ENCODE measurements around the gene ZFHX3. TPM values are rescaled to one million over a fixed set of nuclear protein-coding genes. Genes with fewer than 3 reads are reported as not detected.
"Not testable (repeated sequence)": the region's sequence is repeated elsewhere in the genome, so short reads cannot be mapped to it uniquely, and the experiment has no call there.

The ZFHX3 gene
- polyA plus RNA-seq, 1 donor from 2014 or later: 26.4 TPM

- no peak overlapping the region for H3K9ac ChIP-seq (ENCODE audit: low read length)
- H2AFZ ChIP-seq (ENCODE audit: low read depth, low read length): no peak overlapping the region
- no peaks in the 10 kb centered on the region for H3K36me3 ChIP-seq (ENCODE audit: insufficient read depth, low read length)
- H3K27ac ChIP-seq (ENCODE audit: low read length): no peak overlapping the region
- TF ChIP-seq EZH2 (IDR thresholded peaks at IDR 0.05; ENCODE audit: borderline replicate concordance, insufficient read depth, low read length, poor library complexity, severe bottlenecking) (no peak), POLR2AphosphoS5 (IDR thresholded peaks at IDR 0.05) (no peak), MXI1 (conservative IDR thresholded peaks at IDR 0.05; ENCODE audit: poor library complexity, severe bottlenecking) (no peak)
- TF ChIP-seq, protein P1, sequence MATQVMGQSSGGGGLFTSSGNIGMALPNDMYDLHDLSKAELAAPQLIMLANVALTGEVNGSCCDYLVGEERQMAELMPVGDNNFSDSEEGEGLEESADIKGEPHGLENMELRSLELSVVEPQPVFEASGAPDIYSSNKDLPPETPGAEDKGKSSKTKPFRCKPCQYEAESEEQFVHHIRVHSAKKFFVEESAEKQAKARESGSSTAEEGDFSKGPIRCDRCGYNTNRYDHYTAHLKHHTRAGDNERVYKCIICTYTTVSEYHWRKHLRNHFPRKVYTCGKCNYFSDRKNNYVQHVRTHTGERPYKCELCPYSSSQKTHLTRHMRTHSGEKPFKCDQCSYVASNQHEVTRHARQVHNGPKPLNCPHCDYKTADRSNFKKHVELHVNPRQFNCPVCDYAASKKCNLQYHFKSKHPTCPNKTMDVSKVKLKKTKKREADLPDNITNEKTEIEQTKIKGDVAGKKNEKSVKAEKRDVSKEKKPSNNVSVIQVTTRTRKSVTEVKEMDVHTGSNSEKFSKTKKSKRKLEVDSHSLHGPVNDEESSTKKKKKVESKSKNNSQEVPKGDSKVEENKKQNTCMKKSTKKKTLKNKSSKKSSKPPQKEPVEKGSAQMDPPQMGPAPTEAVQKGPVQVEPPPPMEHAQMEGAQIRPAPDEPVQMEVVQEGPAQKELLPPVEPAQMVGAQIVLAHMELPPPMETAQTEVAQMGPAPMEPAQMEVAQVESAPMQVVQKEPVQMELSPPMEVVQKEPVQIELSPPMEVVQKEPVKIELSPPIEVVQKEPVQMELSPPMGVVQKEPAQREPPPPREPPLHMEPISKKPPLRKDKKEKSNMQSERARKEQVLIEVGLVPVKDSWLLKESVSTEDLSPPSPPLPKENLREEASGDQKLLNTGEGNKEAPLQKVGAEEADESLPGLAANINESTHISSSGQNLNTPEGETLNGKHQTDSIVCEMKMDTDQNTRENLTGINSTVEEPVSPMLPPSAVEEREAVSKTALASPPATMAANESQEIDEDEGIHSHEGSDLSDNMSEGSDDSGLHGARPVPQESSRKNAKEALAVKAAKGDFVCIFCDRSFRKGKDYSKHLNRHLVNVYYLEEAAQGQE (IDR thresholded peaks at IDR 0.05; ENCODE audit: borderline replicate concordance): no peak
- H3K4me2 ChIP-seq (ENCODE audit: low read length): no peak overlapping the region
- H3K27me3 ChIP-seq (ENCODE audit: insufficient read depth, low read depth, low read length): no peaks in the 10 kb centered on the region
- peaks cover 3% of the 10 kb centered on the region for H3F3A ChIP-seq (ENCODE audit: insufficient read depth, low read length, poor library complexity, severe bottlenecking)
- H3K79me2 ChIP-seq (replicated peaks; ENCODE audit: insufficient read depth, low read length): peaks cover 100% of the 10 kb centered on the region
- no peak overlapping the region for H3K4me3 ChIP-seq (ENCODE audit: low read length)
- H3K9me3 ChIP-seq (ENCODE audit: low read length): no peaks in the 10 kb centered on the region
- H3K9me2 ChIP-seq (ENCODE audit: insufficient read depth, low read length): no peaks in the 10 kb centered on the region
- peaks cover 98% of the 10 kb centered on the region for H4K20me1 ChIP-seq (ENCODE audit: insufficient read depth)
Measured at GRCh38 chr16:72990571-72990970, 57.4 kb downstream of the ZFHX3 start.

DNA sequence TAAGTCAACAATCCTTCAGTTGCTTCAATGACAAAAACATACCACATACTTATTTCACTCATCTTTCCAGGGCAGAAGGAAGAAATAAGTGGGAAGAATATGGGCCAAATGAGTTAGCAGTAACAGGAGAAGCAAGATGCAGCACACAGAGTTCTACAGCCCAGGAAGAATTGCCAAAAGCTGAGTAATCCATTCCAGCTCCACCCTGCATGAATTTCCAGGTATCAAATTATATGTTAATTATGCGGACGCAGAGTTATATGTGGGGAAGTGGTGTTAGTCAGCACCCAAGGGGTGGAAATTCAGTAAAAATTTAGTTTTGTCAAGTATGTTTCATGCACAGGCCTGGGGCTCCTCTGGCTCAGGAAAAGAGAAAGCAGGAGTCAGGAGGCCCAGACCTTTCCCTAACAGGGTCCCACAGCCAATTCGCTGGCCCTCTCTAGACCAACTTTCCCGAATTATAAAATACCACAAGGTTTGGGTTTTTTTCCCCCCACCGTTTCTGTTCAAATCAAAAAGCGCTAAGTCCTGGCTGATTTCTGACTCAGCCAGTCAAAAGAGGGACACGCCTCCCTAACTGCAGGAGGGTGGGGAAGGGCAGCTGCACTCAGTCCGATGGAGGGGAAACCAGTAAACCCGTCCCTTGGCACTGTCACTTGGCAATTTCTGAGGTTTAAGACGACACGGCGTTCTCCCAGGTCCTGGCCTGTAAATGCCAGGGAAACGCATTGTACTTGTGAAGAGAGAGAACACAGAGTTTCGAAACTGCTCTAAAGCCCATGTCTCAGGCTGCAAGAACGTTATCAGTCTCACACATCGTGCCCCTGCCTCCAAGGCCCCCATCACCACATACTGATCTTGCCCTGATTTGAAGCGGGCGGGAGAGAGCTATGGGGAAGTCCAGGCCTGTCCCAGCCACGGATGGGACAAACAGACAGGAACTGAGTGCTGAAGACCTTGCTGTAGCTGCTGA is 58.1 kb downstream of the ZFHX3 start:
- no peaks in the 10 kb centered on the region for H3K36me3 ChIP-seq (ENCODE audit: insufficient read depth, low read length)
- peaks cover 3% of the 10 kb centered on the region for H3F3A ChIP-seq (ENCODE audit: insufficient read depth, low read length, poor library complexity, severe bottlenecking)
- H2AFZ ChIP-seq (ENCODE audit: low read depth, low read length): no peak overlapping the region
- H3K27ac ChIP-seq (ENCODE audit: low read length): no peak overlapping the region
- no peak overlapping the region for H3K9ac ChIP-seq (ENCODE audit: low read length)
- H3K9me2 ChIP-seq (ENCODE audit: insufficient read depth, low read length): no peaks in the 10 kb centered on the region
- peaks cover 98% of the 10 kb centered on the region for H4K20me1 ChIP-seq (ENCODE audit: insufficient read depth)
- H3K4me2 ChIP-seq (ENCODE audit: low read length): no peak overlapping the region
- no peak for TF ChIP-seq SMC3 (conservative IDR thresholded peaks at IDR 0.05; ENCODE audit: poor library complexity)
- no peak for TF ChIP-seq POLR2AphosphoS5 (IDR thresholded peaks at IDR 0.05)
- TF ChIP-seq RAD21 (conservative IDR thresholded peaks at IDR 0.05): no peak
- TF ChIP-seq, protein P1 (IDR thresholded peaks at IDR 0.05; ENCODE audit: borderline replicate concordance): no peak
- TF ChIP-seq MXI1 (conservative IDR thresholded peaks at IDR 0.05; ENCODE audit: poor library complexity, severe bottlenecking): no peak
- no peak for TF ChIP-seq EP300 (conservative IDR thresholded peaks at IDR 0.05; ENCODE audit: poor library complexity, severe bottlenecking)
- TF ChIP-seq CTCF (IDR thresholded peaks at IDR 0.05; ENCODE audit: poor library complexity, severe bottlenecking): no peak
- H3K79me2 ChIP-seq (replicated peaks; ENCODE audit: insufficient read depth, low read length): peaks cover 100% of the 10 kb centered on the region
- H3K9me3 ChIP-seq (ENCODE audit: low read length): no peaks in the 10 kb centered on the region
- no peaks in the 10 kb centered on the region for H3K27me3 ChIP-seq (ENCODE audit: insufficient read depth, low read depth, low read length)
- H3K4me3 ChIP-seq (ENCODE audit: low read length): no peak overlapping the region

DNA sequence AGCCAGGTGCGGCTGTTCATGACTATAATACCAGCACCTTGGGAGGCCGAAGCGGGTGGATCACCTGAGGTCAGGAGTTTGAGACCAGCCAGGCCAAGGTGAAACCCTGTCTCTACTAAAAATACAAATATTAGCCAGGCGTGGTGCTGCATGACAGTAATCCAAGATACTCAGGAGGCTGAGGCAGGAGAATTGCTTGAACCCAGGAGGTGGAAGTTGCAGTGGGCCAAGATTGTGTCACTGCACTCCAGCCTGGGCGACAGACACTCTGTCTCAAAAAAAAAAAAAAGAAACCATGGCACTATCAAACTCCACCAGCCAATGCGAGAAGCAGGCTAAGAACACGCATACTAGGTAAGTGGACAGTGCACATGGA is 58.7 kb downstream of the ZFHX3 start:
- H3K9ac ChIP-seq (ENCODE audit: low read length); H3K9me2 ChIP-seq (ENCODE audit: insufficient read depth, low read length); H3K27me3 ChIP-seq (ENCODE audit: insufficient read depth, low read depth, low read length); H3K36me3 ChIP-seq (ENCODE audit: insufficient read depth, low read length); H3K9me3 ChIP-seq (ENCODE audit: low read length); H3F3A ChIP-seq (ENCODE audit: insufficient read depth, low read length, poor library complexity, severe bottlenecking); H3K4me2 ChIP-seq (ENCODE audit: low read length); H3K4me3 ChIP-seq (ENCODE audit: low read length); H3K27ac ChIP-seq (ENCODE audit: low read length); H2AFZ ChIP-seq (ENCODE audit: low read depth, low read length): not testable (repeated sequence)
- Histone ChIP-seq H3K79me2 (replicated peaks; ENCODE audit: insufficient read depth, low read length) (peaks cover 100% of the 10 kb centered on the region), H4K20me1 (ENCODE audit: insufficient read depth) (peaks cover 98% of the 10 kb centered on the region)

Measured in neural cell (in vitro differentiated cells).